A549 (cell line): Measurements from ENCODE around the gene RPA1. TPM values are rescaled to one million over a fixed set of nuclear protein-coding genes. Genes with fewer than 3 reads are reported as not detected.

ENCODE experiments used
- ATAC-seq, 2 experiments: fragments of 200-7000 bp in 1 of 2; fragments of >200 bp in 1 of 2; cut with Nextera tagmentation in 1 of 2; cut with Tn5 transposase in 1 of 2; 3 replicates each; pipeline versions ENCODE4 v1.8.0 to v1.9.1; 2018 to 2020; ENCODE audit warnings: mild to moderate bottlenecking in 1 of 2, moderate library complexity in 1 of 2
- CTCF ChIA-PET: fragments of 300-600 bp; sonication (Branson Sonifier 250); formaldehyde crosslinking; extraction: SDS; loops from one replicate; lab custom pipeline; 2021; ENCODE audit warnings: antibody characterized with exemption, inconsistent platforms; lab: Yijun Ruan, JAX
- POLR2A ChIA-PET: fragments of 350-600 bp; formaldehyde crosslinking; extraction: SDS; loops from one replicate; lab custom pipeline; 2021; ENCODE audit warnings: antibody characterized with exemption, inconsistent platforms; lab: Yijun Ruan, JAX
- DNase-seq, 2 experiments: peaks; one replicate each; pipeline versions ENCODE4 v3.0.0 to v3.0.0-alpha.2; 2011 to 2016; ENCODE audit warnings: low read depth in 1 of 2, low spot score in 1 of 2
- FAIRE-seq: peaks from 2 replicates; lab custom pipeline; 2011; peaks lifted over from hg19 to GRCh38; lab: Jason Lieb, UNC
- H3K27ac ChIP-seq, 2 experiments: fragments of >200 bp; sonication (Bioruptor Twin); formaldehyde crosslinking; 3 replicates each; pipeline ENCODE4 v1.5.1; 2016 to 2017
- H3K4me1 ChIP-seq: fragments of >200 bp; sonication (Bioruptor Twin); formaldehyde crosslinking; 3 replicates; pipeline ENCODE4 v1.6.1; 2016
- H3K4me2 ChIP-seq: fragments of >200 bp; sonication (Bioruptor Twin); formaldehyde crosslinking; 3 replicates; pipeline ENCODE4 v1.6.1; 2016
- H3K4me3 ChIP-seq: fragments of >200 bp; sonication (Bioruptor Twin); formaldehyde crosslinking; 3 replicates; pipeline ENCODE4 v1.5.1; 2016
- H3K9me3 ChIP-seq: fragments of >200 bp; sonication (Bioruptor Twin); formaldehyde crosslinking; 3 replicates; pipeline ENCODE4 v1.6.1; 2016
- BHLHE40 ChIP-seq: IDR thresholded peaks from 2 replicates; pipeline ENCODE4 v1.6.1; 2012; ENCODE audit warnings: low read depth, low read length, inconsistent platforms
- EHF ChIP-seq: fragments of 250-450 bp; sonication (Bioruptor Pico); IDR thresholded peaks from 2 replicates; pipeline ENCODE4 v1.5.0; 2020; ENCODE audit warnings: mild to moderate bottlenecking
- EHMT2 ChIP-seq: fragments of 200-600 bp; sonication (generic); IDR thresholded peaks from 2 replicates; pipeline ENCODE4 v1.6.1; 2016; ENCODE audit warnings: antibody characterized with exemption, low read depth, mild to moderate bottlenecking, moderate library complexity
- FOSL2 ChIP-seq, 2 experiments: fragments of 450-650 bp in 1 of 2; fragments of >200 bp in 1 of 2; sonication (Bioruptor Twin) in 1 of 2; formaldehyde crosslinking; IDR thresholded peaks; 2 replicates each; pipeline versions ENCODE4 v1.5.0 to v1.6.1; 2016 to 2020; ENCODE audit warnings: mild to moderate bottlenecking in 1 of 2, moderate library complexity in 1 of 2
- FOXS1 ChIP-seq: fragments of 250-450 bp; sonication (Bioruptor Pico); IDR thresholded peaks from 2 replicates; pipeline ENCODE4 v1.5.0; 2020; ENCODE audit warnings: mild to moderate bottlenecking, moderate library complexity
- GATA3 ChIP-seq: IDR thresholded peaks from 2 replicates; pipeline ENCODE4 v1.6.1; 2012; ENCODE audit warnings: borderline replicate concordance
- HDAC2 ChIP-seq: fragments of 200-600 bp; sonication (generic); IDR thresholded peaks from 2 replicates; pipeline ENCODE4 v1.6.1; 2016
- HEYL ChIP-seq: fragments of 250-450 bp; sonication (Bioruptor Pico); IDR thresholded peaks from 2 replicates; pipeline ENCODE4 v1.8.0; 2021; ENCODE audit warnings: mild to moderate bottlenecking, moderate library complexity
- JUNB ChIP-seq: fragments of >200 bp; sonication (Bioruptor Twin); formaldehyde crosslinking; IDR thresholded peaks from 2 replicates; pipeline ENCODE4 v1.6.1; 2016
- KDM1A ChIP-seq: fragments of 200-600 bp; sonication (generic); IDR thresholded peaks from 2 replicates; pipeline ENCODE4 v1.6.1; 2016; ENCODE audit warnings: low read depth, mild to moderate bottlenecking
- MAFK ChIP-seq: fragments of 450-650 bp; IDR thresholded peaks from 2 replicates; pipeline ENCODE4 v1.6.1; 2014; ENCODE audit not compliant: partially characterized antibody
- MAZ ChIP-seq: fragments of 150-350 bp; IDR thresholded peaks from 2 replicates; pipeline ENCODE4 v1.6.1; 2014; ENCODE audit warnings: antibody characterized with exemption, low read depth, low read length, borderline replicate concordance
- NPAS2 ChIP-seq: fragments of 250-450 bp; sonication (Bioruptor Pico); IDR thresholded peaks from 2 replicates; pipeline ENCODE4 v1.8.0; 2022; ENCODE audit warnings: mild to moderate bottlenecking, moderate library complexity, borderline replicate concordance
- PBX3 ChIP-seq: IDR thresholded peaks from 2 replicates; pipeline ENCODE4 v1.6.1; 2012
- PHF8 ChIP-seq: fragments of 200-600 bp; sonication (generic); IDR thresholded peaks from 2 replicates; pipeline ENCODE4 v1.6.1; 2016; ENCODE audit warnings: low read depth, mild to moderate bottlenecking, antibody characterized with exemption, moderate library complexity, borderline replicate concordance
- REST ChIP-seq: fragments of 200-600 bp; sonication (generic); IDR thresholded peaks from 2 replicates; pipeline ENCODE4 v1.6.1; 2016; ENCODE audit warnings: antibody characterized with exemption, mild to moderate bottlenecking, moderate library complexity
- USF2 ChIP-seq: fragments of 450-650 bp; IDR thresholded peaks from 2 replicates; pipeline ENCODE4 v1.6.1; 2014; ENCODE audit warnings: antibody characterized with exemption
- ZSCAN20 ChIP-seq: fragments of 250-450 bp; sonication (Bioruptor Pico); IDR thresholded peaks from 2 replicates; pipeline ENCODE4 v1.8.0; 2022; ENCODE audit warnings: mild to moderate bottlenecking, moderate library complexity
- WGBS: methylation state at CpG from one replicate; pipeline ENCODE4 v1.1.6; 2017; ENCODE audit errors: missing lambda C conversion rate; 5-methylcytosine and 5-hydroxymethylcytosine counted together
- polyA plus RNA-seq, 4 experiments: library from polyadenylated mRNA; depleted of rRNA in 3 of 4; stranded (reverse); fragments of >200 nt; fragmentation: RNase III in 1 of 4; extraction: RNeasy Plus Mini Kit Qiagen cat#74134 plus additional on column Dnase treatment in 1 of 4; gene quantifications; 2 replicates in 3 of 4; 3 replicates in 1 of 4; pipeline ENCODE4 v1.2.3, GENCODE V29; 2011 to 2017
- TF ChIP-seq, protein P1 (sequence below): IDR thresholded peaks from 2 replicates; pipeline ENCODE4 v1.6.1; 2012

The RPA1 gene
- polyA plus RNA-seq, 2 of the 4 experiments (the other 2 are of a cell fraction), result 72.2 to 136 TPM

- CTCF ChIA-PET, result interaction anchor here (8.6 to 20.9 kb wide), 2 partner anchors 126 to 127 kb away, joined by 134 to 213 read pairs; partner anchors contain the start of genes DPH1 and RTN4RL1
- POLR2A ChIA-PET, result no interaction called here
- peak; percentile 28 for FAIRE-seq
Measured at GRCh38 chr17:1899403-1900000, 69.7 kb downstream of the RPA1 start.

GRCh38 chr17:1904273-1905182 is 74.7 kb downstream of the RPA1 start:
- 75% methylated on average over 17 of the region's 17 CpGs for WGBS
- TF ChIP-seq PHF8 (no peak), KDM1A (no peak), HDAC2 (no peak), MAZ (no peak), GATA3 (no peak)
- TF ChIP-seq, all 56 proteins: peak for 0
- ATAC-seq (no peak), DNase-seq (no peak), FAIRE-seq (no peak)
- POLR2A ChIA-PET, result no interaction called here
- H3K27ac ChIP-seq, result no peak overlapping the region
- no peaks in the 10 kb centered on the region for H3K9me3 ChIP-seq
- peaks cover 4% of the 10 kb centered on the region; the same call in 1 of the 3 replicates for H3K4me1 ChIP-seq
- H3K4me2 ChIP-seq, result no peak overlapping the region
- CTCF ChIA-PET, result interaction anchor here (0.9 to 8.6 kb wide), 9 partner anchors 8 to 340 kb away, joined by 3 to 134 read pairs (median 4); partner anchors contain the start of genes DPH1, OVCA2 and RTN4RL1
- no peak overlapping the region for H3K4me3 ChIP-seq

More at GRCh38 chr17:1899403-1900000, 69.7 kb downstream of the RPA1 start:
- no peak for ATAC-seq
- DNase-seq, result peak in 1 of 2 experiments; percentile 33
- 89% methylated on average over 8 of the region's 8 CpGs for WGBS
- H3K4me1 ChIP-seq, result no peaks in the 10 kb centered on the region
- TF ChIP-seq, protein P1, sequence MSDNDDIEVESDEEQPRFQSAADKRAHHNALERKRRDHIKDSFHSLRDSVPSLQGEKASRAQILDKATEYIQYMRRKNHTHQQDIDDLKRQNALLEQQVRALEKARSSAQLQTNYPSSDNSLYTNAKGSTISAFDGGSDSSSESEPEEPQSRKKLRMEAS, result no peak
- TF ChIP-seq, all 56 proteins: peak for 0
- no peak overlapping the region for H3K4me3 ChIP-seq
- H3K27ac ChIP-seq, result no peak overlapping the region
- H3K4me2 ChIP-seq, result no peak overlapping the region
- no peaks in the 10 kb centered on the region for H3K9me3 ChIP-seq

DNA sequence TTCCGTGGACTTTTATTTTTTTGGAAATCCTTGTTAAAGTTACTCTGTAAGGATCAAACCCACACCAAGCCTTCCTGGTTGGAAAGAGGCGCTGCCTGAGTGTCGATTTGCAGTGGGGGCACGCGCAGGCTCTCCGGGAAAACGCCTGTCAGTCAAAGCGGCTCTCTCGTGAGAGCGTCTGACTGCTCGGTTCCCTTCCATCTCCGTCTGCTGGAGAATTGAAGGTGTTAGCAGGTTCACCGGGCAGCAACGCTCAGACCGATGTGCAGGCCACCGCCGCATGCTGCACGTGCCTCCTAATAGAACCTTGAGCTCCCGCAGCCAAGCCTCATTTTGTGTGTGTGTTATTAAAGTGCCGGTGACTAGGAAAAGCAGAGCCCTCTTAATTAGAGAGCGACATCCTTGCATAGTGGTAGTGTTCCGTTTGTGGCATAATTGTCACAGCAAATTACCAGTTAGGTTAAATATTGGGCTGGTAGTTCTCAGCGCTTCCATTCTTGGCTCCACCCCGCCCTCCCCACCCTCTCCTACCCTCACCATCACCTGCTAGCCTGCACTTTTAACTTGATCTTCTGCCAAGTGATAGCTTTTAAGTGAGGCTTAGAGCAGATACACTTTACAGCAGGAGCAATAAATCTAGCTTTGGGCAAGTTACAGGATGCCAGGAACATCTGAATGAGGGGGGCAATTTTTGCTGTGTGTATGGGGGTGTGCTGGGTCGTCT is 75.5 kb downstream of the RPA1 start:
- POLR2A ChIA-PET, result no interaction called here
- no peak overlapping the region for H3K4me3 ChIP-seq
- H3K9me3 ChIP-seq, result no peaks in the 10 kb centered on the region
- CTCF ChIA-PET, result interaction anchor here (1.3 to 8.6 kb wide), 7 partner anchors 10 to 340 kb away, joined by 3 to 134 read pairs (median 6); partner anchors contain the start of genes DPH1, OVCA2 and RTN4RL1
- ATAC-seq, result no peak
- FAIRE-seq, result no peak
- no peak overlapping the region for H3K4me2 ChIP-seq
- peaks cover 9% of the 10 kb centered on the region; the same call in 1 of the 3 replicates for H3K4me1 ChIP-seq
- 67% methylated on average over 25 of the region's 25 CpGs for WGBS
- TF ChIP-seq HEYL (no peak), EHF (CRISPR knock-in tag) (no peak), FOXS1 (CRISPR knock-in tag) (no peak), JUNB (no peak), NPAS2 (CRISPR knock-in tag) (no peak), FOSL2 (IDR thresholded peaks at IDR 0.05) (no peak), FOSL2 (CRISPR knock-in tag; IDR thresholded peaks at IDR 0.05) (no peak), EHMT2 (no peak), ZSCAN20 (CRISPR knock-in tag) (no peak)
- DNase-seq, result no peak
- no peak overlapping the region for H3K27ac ChIP-seq

DNA sequence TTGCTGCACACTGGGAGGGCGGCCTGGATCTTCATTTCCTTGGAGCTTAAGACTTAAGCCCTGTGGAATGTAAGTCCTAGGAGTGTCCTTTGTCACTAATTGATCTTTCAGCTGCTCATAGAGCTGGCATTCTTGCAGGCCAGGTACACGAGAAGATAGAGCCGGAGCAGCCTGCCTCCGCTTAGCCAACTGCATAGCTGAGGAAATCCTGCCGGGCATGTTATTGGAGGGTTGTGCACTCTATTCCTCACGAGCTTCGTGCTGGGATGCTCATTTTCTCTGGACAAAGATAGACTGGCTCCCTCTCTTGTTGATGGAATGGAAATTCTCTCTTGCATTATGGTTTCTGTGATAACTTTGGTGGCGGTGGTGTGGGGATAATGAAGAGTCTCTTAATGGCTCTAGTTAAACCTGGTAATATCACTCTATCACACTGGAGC is 76.9 kb downstream of the RPA1 start:
- Histone ChIP-seq H3K27ac (no peak overlapping the region), H3K4me2 (no peak overlapping the region), H3K4me3 (no peak overlapping the region), H3K9me3 (no peaks in the 10 kb centered on the region), H3K4me1 (peaks cover 9% of the 10 kb centered on the region; the same call in 1 of the 3 replicates)
- ChIA-PET POLR2A (interaction anchor here (0.7 kb wide), 1 partner anchor 134 kb away, joined by 3 read pairs; no protein-coding TSS in a partner anchor), CTCF (interaction anchor here (0.6 to 8.6 kb wide), 10 partner anchors 13 to 185 kb away, joined by 3 to 134 read pairs (median 4); partner anchors contain the start of genes DPH1, OVCA2 and RTN4RL1)
- no peak for FAIRE-seq
- DNase-seq, result no peak
- 45% methylated on average over 8 of the region's 8 CpGs for WGBS
- peak in 1 of 2 experiments; percentile 9; a peak in 2 of 6 replicates for ATAC-seq
- TF ChIP-seq NPAS2 (CRISPR knock-in tag) (no peak), PBX3 (no peak), USF2 (no peak), BHLHE40 (no peak), MAFK (no peak), REST (no peak)
